RWPE2 (cell line): Measurements from ENCODE around the gene HLA-DRA.

Experiments
- ATAC-seq: fragments of 200-7000 bp; cut with Tn5 transposase; 3 replicates; pipeline ENCODE4 v1.9.1; 2021; ENCODE audit warnings: low read depth
- DNase-seq: peaks from one replicate; pipeline ENCODE4 v3.0.0-alpha.2; 2020; ENCODE audit warnings: low spot score
- H3K27ac ChIP-seq: fragments of 450-650 bp; 2 replicates; pipeline ENCODE4 v1.5.1; 2017; ENCODE audit warnings: mild to moderate bottlenecking; ENCODE audit not compliant: poor library complexity, severe bottlenecking
- H3K27me3 ChIP-seq: fragments of 250-450 bp; sonication (Bioruptor Pico); 2 replicates; pipeline ENCODE4 v1.5.1; 2021; ENCODE audit warnings: mild to moderate bottlenecking, moderate library complexity; ENCODE audit not compliant: insufficient read depth, poor library complexity, severe bottlenecking
- H3K36me3 ChIP-seq: fragments of 250-450 bp; sonication (Bioruptor Pico); 2 replicates; pipeline ENCODE4 v1.5.1; 2020; ENCODE audit warnings: low read depth, mild to moderate bottlenecking, moderate library complexity
- H3K4me1 ChIP-seq: fragments of 250-450 bp; sonication (Bioruptor Pico); 2 replicates; pipeline ENCODE4 v1.5.1; 2021; ENCODE audit warnings: mild to moderate bottlenecking, moderate library complexity; ENCODE audit not compliant: insufficient read depth, poor library complexity, severe bottlenecking
- H3K4me3 ChIP-seq: fragments of 250-450 bp; sonication (Bioruptor Pico); 2 replicates; pipeline ENCODE4 v1.5.1; 2021; ENCODE audit warnings: mild to moderate bottlenecking, moderate library complexity; ENCODE audit not compliant: severe bottlenecking
- H3K9me3 ChIP-seq: fragments of 250-450 bp; sonication (Bioruptor Pico); 2 replicates; pipeline ENCODE4 v1.5.1; 2021; ENCODE audit warnings: mild to moderate bottlenecking, moderate library complexity; ENCODE audit not compliant: severe bottlenecking
- TF ChIP-seq, protein P1 (sequence below): fragments of 450-650 bp; IDR thresholded peaks from one replicate; pipeline ENCODE4 v1.5.1; 2017; ENCODE audit warnings: mild to moderate bottlenecking, moderate library complexity; ENCODE audit not compliant: poor library complexity, severe bottlenecking

HLA-DRA gene

DNA sequence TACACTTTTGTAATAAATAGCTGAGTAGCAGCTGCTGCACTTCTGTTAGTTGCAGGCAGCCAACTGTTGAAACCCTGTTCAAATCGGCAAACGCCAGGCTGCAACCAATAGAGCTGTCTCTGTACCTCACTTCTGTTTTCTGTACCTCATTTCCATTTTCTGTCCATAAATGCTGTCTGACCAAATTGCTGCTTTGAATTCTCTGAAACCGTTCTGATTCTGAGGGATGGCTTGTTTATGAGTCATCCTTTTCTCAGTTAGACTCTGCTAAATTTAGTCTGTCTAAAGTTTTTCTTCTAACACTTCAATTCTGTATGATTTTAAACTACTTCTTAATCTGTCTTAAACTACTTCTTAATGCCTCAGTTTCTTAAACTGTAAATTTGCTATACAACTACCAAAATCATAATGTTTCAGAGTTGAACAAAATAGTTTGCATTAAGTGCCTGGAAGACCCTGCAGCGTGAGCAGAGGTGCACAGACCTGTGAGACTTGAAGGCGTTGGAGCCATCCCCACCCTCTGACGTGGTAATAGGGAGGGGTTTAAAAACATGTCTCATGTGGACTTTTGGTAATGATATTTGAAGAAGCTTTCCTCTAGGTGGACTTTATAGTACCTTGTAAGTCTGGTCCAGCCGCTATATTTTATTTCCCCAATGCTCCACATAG, 42.3 kb upstream of the HLA-DRA start:
- Histone ChIP-seq H3K9me3 (no peaks in the 10 kb centered on the region), H3K4me1 (no peaks in the 10 kb centered on the region), H3K36me3 (no peaks in the 10 kb centered on the region), H3K27ac (no peak overlapping the region), H3K4me3 (no peak overlapping the region), H3K27me3 (peaks cover 4% of the 10 kb centered on the region)
- ATAC-seq = no peak
- TF ChIP-seq, protein P1, sequence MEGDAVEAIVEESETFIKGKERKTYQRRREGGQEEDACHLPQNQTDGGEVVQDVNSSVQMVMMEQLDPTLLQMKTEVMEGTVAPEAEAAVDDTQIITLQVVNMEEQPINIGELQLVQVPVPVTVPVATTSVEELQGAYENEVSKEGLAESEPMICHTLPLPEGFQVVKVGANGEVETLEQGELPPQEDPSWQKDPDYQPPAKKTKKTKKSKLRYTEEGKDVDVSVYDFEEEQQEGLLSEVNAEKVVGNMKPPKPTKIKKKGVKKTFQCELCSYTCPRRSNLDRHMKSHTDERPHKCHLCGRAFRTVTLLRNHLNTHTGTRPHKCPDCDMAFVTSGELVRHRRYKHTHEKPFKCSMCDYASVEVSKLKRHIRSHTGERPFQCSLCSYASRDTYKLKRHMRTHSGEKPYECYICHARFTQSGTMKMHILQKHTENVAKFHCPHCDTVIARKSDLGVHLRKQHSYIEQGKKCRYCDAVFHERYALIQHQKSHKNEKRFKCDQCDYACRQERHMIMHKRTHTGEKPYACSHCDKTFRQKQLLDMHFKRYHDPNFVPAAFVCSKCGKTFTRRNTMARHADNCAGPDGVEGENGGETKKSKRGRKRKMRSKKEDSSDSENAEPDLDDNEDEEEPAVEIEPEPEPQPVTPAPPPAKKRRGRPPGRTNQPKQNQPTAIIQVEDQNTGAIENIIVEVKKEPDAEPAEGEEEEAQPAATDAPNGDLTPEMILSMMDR = no peak
- DNase-seq = no peak

DNA sequence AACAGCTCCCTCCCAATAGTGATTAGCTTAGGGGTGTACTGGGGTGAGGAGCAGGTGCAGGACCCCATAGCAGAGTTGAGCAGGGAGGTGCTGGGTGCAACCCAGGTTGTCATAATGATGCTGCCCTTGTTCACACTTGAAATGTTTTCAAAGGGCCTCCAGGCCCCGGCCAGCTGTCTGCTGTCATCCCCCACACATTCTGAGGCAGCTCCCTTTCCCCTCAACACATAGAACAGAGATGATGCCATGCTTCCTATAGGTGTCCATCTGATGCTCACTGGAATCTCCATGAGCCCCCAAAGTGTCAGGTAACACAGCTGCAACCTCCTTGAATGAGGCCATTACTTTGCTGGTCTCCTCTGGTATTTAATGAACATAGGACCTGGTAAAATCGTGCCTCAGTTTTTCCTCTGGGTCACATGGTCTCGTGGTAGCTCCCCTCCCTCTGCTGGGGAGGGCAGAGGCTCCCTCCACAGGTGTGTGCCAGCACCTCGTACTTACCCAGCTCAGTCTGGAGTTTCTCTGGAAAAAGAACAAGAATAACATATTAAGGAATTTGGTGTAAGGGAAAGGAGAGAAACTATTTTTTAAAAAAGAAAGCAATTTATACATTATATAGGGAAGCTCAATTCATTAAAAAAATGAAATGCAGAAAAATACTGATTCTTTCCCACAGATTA, 38.3 kb upstream of the HLA-DRA start:
- peaks cover 20% of the 10 kb centered on the region for H3K27me3 ChIP-seq
- no peak overlapping the region for H3K4me3 ChIP-seq
- TF ChIP-seq, protein P1 = no peak
- no peaks in the 10 kb centered on the region for H3K4me1 ChIP-seq
- no peaks in the 10 kb centered on the region for H3K36me3 ChIP-seq
- ATAC-seq = no peak
- no peaks in the 10 kb centered on the region for H3K9me3 ChIP-seq
- H3K27ac ChIP-seq = no peak overlapping the region
- DNase-seq = no peak

DNA sequence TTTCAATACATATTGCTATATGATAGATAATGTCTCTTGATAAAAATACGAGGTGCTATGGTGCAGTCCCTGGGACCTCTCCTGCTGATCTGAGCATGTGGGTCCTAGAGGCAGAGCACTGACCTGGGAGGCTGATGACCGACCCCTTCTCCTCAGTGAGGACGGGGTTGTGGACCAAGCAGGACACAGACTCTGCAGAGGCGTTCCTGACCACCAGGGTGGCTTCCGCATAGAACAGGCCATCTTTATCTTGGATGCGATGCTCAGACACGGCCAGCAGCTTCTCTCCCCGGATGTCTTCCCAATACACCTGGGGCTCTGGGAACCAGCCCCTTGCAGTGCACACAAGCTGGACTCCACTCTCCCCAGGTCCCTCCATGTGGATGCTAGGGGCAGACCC, 36.9 kb upstream of the HLA-DRA start:
- no peak overlapping the region for H3K27ac ChIP-seq
- TF ChIP-seq, protein P1 = no peak
- H3K27me3 ChIP-seq = peaks cover 27% of the 10 kb centered on the region
- no peaks in the 10 kb centered on the region for H3K9me3 ChIP-seq
- no peaks in the 10 kb centered on the region for H3K36me3 ChIP-seq
- ATAC-seq (no peak), DNase-seq (no peak)
- H3K4me1 ChIP-seq = no peaks in the 10 kb centered on the region
- H3K4me3 ChIP-seq = no peak overlapping the region

DNA sequence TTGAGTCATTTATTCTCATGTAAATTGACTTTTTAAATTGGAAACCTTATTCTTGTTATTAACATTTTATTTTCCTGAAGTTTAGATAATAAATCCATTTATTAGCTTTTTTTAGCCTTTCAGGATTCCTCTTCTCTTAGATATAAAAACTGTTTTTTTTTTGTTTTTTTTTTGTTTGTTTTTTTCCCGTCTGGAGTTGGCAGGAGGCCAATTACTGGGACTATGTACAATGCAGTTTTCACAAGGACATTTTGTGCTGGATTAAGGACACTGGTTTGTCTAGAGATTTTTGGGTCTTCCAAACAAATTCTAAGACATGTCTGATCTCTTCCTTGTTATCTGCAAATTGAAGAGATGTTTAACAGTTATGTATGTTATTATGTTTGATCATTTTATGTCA, 34.0 kb upstream of the HLA-DRA start:
- TF ChIP-seq, protein P1 = no peak
- no peaks in the 10 kb centered on the region for H3K36me3 ChIP-seq
- no peak for DNase-seq
- no peaks in the 10 kb centered on the region for H3K9me3 ChIP-seq
- no peak overlapping the region for H3K27ac ChIP-seq
- H3K4me3 ChIP-seq = no peak overlapping the region
- peaks cover 40% of the 10 kb centered on the region for H3K27me3 ChIP-seq
- no peaks in the 10 kb centered on the region for H3K4me1 ChIP-seq
- ATAC-seq = no peak

DNA sequence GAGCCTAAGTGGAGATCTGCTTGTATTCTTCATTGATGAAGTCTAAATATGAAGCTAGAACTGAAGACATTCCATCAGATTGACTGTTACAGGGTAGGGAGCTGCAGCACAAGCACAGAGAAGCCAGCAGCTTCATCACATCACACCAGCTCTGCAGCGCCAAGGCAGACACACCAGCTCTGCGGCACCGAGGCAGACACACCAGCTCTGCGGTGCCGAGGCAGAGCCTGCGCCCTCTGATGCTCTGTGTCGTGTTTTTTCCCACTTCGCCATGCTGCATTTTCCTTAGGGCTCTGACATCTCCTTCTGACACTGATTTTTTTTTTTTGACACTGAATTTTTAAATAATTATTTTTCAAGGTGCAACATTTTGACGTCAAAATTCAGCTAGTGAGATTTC, 33.5 kb upstream of the HLA-DRA start:
- TF ChIP-seq, protein P1 = no peak
- Histone ChIP-seq H3K4me3 (no peak overlapping the region), H3K27ac (no peak overlapping the region), H3K36me3 (no peaks in the 10 kb centered on the region), H3K4me1 (no peaks in the 10 kb centered on the region), H3K9me3 (no peaks in the 10 kb centered on the region), H3K27me3 (peaks cover 40% of the 10 kb centered on the region)
- DNase-seq (no peak), ATAC-seq (no peak)
